Motor neuron (in vitro differentiated cells): ENCODE measurements around the gene TUBGCP6. TPM values are rescaled to one million over a fixed set of nuclear protein-coding genes. Genes with fewer than 3 reads are reported as not detected.
"Not testable (repeated sequence)": the region's sequence is repeated elsewhere in the genome, so short reads cannot be mapped to it uniquely, and the experiment has no call there.

ENCODE experiments used
- ATAC-seq, 8 experiments: fragments of 200-7000 bp; cut with Tn5 transposase; replicated peaks in 6 of 8; 2 replicates each; pipeline ENCODE4 v1.8.0; 2021; ENCODE audit warnings: mild to moderate bottlenecking in 8 of 8, moderate library complexity in 8 of 8
- H3K27ac ChIP-seq, 2 donors: fragments of 250-450 bp; sonication (Bioruptor Pico); 2 replicates each; pipeline ENCODE4 v1.9.0; 2021; ENCODE audit warnings: antibody characterized with exemption in 2 of 2, mild to moderate bottlenecking in 2 of 2, moderate library complexity in 1 of 2
- H3K4me1 ChIP-seq, 2 donors: fragments of 250-450 bp; sonication (Bioruptor Pico); replicated peaks in 1 of 2; 2 replicates each; pipeline ENCODE4 v1.6.1; 2021; ENCODE audit warnings: antibody characterized with exemption in 2 of 2, mild to moderate bottlenecking in 2 of 2, moderate library complexity in 1 of 2
- H3K4me3 ChIP-seq, 5 donors: fragments of 250-450 bp; sonication (Bioruptor Pico); 2 replicates each; pipeline ENCODE4 v1.9.0; 2021; ENCODE audit warnings: antibody characterized with exemption in 5 of 5, mild to moderate bottlenecking in 5 of 5, moderate library complexity in 4 of 5
- WGBS, 10 experiments: fragments of 450-650 bp; shearing (Covaris generic); methylation state at CpG; one replicate each; pipeline ENCODE4 v1.0.0; 2022; 5-methylcytosine and 5-hydroxymethylcytosine counted together
- in situ Hi-C, 9 experiments: fragments of 400-800 bp; cut with MboI; loops; one replicate each; pipeline ENCODE4 v1.15.0; 2021; ENCODE audit warnings: low sequenced_read_pairs in 9 of 9, low pct_unique_long_range_greater_than_20kb in 2 of 9; ENCODE audit not compliant: unreplicated experiment in 9 of 9
- total RNA-seq, 8 experiments: library from RNA; unstranded; fragments of 300-600 nt; gene quantifications; 2 replicates each; pipeline versions ENCODE4 v1.2.3 to v1.2.4, GENCODE V29; 2022

The TUBGCP6 gene
- total RNA-seq, 8 experiments from 2014 or later: 14.4 to 52.6 (median 20.1) TPM

GRCh38 chr22:50209893-50210292 lies 34.9 kb downstream of the TUBGCP6 start:
- Histone ChIP-seq H3K4me3 (no peak overlapping the region), H3K4me1 (peaks cover 0 to 12% of the 10 kb centered on the region in 2 donors), H3K27ac (no peak overlapping the region)
- 15 to 92% (median 79%) methylated on average over 1 to 6 of the region's 20 CpGs; no CpG with 5 or more reads in 5 of the 10 experiments for WGBS, 10 experiments
- ATAC-seq: peak; percentile 7 to 67 (median 30)
- in situ Hi-C loops: loop anchor here in 1 of 9 experiments (10.0 kb wide), 1 partner anchor 65 kb away; no protein-coding TSS in a partner anchor

GRCh38 chr22:50208939-50209892 lies 35.6 kb downstream of the TUBGCP6 start:
- Histone ChIP-seq H3K4me1 (peaks cover 0 to 12% of the 10 kb centered on the region in 2 donors), H3K27ac (no peak overlapping the region), H3K4me3 (no peak overlapping the region)
- peak in 6 of 8 experiments; percentile 1 to 17 (median 4) for ATAC-seq
- 97% methylated on average over 6 of the region's 31 CpGs; no CpG with 5 or more reads in 9 of the 10 experiments for WGBS, 10 experiments
- in situ Hi-C loops: loop anchor here in 1 of 9 experiments (10.0 kb wide), 1 partner anchor 64 kb away; no protein-coding TSS in a partner anchor

- WGBS, 10 experiments: 80 to 91% (median 85%) methylated on average over 1 to 14 of the region's 22 CpGs; no CpG with 5 or more reads in 6 of the 10 experiments
- no peak overlapping the region for H3K4me3 ChIP-seq
- in situ Hi-C loops: loop anchor here in 1 of 9 experiments (10.0 kb wide), 1 partner anchor 64 kb away; no protein-coding TSS in a partner anchor
- H3K4me1 ChIP-seq: peaks cover 0 to 12% of the 10 kb centered on the region in 2 donors
- ATAC-seq: no peak
- no peak overlapping the region for H3K27ac ChIP-seq
Measured at GRCh38 chr22:50208430-50208938, 36.3 kb downstream of the TUBGCP6 start.

- 59 to 75% (median 60%) methylated on average over 1 to 11 of the region's 23 CpGs; no CpG with 5 or more reads in 7 of the 10 experiments for WGBS, 10 experiments
- Histone ChIP-seq H3K4me1 (peaks cover 1 to 12% of the 10 kb centered on the region in 2 donors), H3K4me3 (no peak overlapping the region), H3K27ac (peak overlapping the region in 1 of 2 donors; percentile 48)
- in situ Hi-C loops: loop anchor here in 1 of 9 experiments (10.0 kb wide), 1 partner anchor 63 kb away; no protein-coding TSS in a partner anchor
- peak; percentile 5 to 91 (median 74) for ATAC-seq
Measured at GRCh38 chr22:50207383-50208140, 37.3 kb downstream of the TUBGCP6 start.

- 60% methylated on average over 3 of the region's 10 CpGs; no CpG with 5 or more reads in 9 of the 10 experiments for WGBS, 10 experiments
- peak; percentile 10 to 77 (median 50) for ATAC-seq
- in situ Hi-C loops: loop anchor here in 1 of 9 experiments (10.0 kb wide), 1 partner anchor 62 kb away; no protein-coding TSS in a partner anchor
- H3K4me3 ChIP-seq: no peak overlapping the region
- peaks cover 7 to 12% of the 10 kb centered on the region in 2 donors for H3K4me1 ChIP-seq
- no peak overlapping the region for H3K27ac ChIP-seq
Measured at GRCh38 chr22:50206599-50206998, 38.2 kb downstream of the TUBGCP6 start.

GRCh38 chr22:50205781-50206569 lies 38.8 kb downstream of the TUBGCP6 start:
- in situ Hi-C loops: loop anchor here in 1 of 9 experiments (10.0 kb wide), 1 partner anchor 61 kb away; no protein-coding TSS in a partner anchor
- 80 to 100% (median 93%) methylated on average over 2 to 12 of the region's 45 CpGs; no CpG with 5 or more reads in 2 of the 10 experiments for WGBS, 10 experiments
- no peak for ATAC-seq
- Histone ChIP-seq H3K27ac (no peak overlapping the region), H3K4me1 (peaks cover 7 to 12% of the 10 kb centered on the region in 2 donors), H3K4me3 (no peak overlapping the region)

- H3K4me1 ChIP-seq: peaks cover 7 to 12% of the 10 kb centered on the region in 2 donors
- in situ Hi-C loops: loop anchor here in 1 of 9 experiments (10.0 kb wide), 1 partner anchor 60 kb away; no protein-coding TSS in a partner anchor
- not testable (repeated sequence) for H3K4me3 ChIP-seq, ATAC-seq, H3K27ac ChIP-seq
- 89 to 100% (median 95%) methylated on average over 2 to 9 of the region's 9 CpGs; no CpG with 5 or more reads in 2 of the 10 experiments for WGBS, 10 experiments
Measured at GRCh38 chr22:50204998-50205397, 39.8 kb downstream of the TUBGCP6 start.

GRCh38 chr22:50204571-50204970 lies 40.3 kb downstream of the TUBGCP6 start:
- ATAC-seq: no peak
- no peak overlapping the region for H3K27ac ChIP-seq
- 84 to 100% (median 96%) methylated on average over 2 to 7 of the region's 7 CpGs; no CpG with 5 or more reads in 3 of the 10 experiments for WGBS, 10 experiments

GRCh38 chr22:50203288-50203687 lies 41.5 kb downstream of the TUBGCP6 start:
- Histone ChIP-seq H3K4me3 (no peak overlapping the region), H3K4me1 (peaks cover 13 to 15% of the 10 kb centered on the region in 2 donors), H3K27ac (no peak overlapping the region)
- in situ Hi-C loops: loop anchor here in 1 of 9 experiments (10.0 kb wide), 1 partner anchor 58 kb away; no protein-coding TSS in a partner anchor
- WGBS, 10 experiments: 80 to 100% (median 100%) methylated on average over 1 of the region's 1 CpG; no CpG with 5 or more reads in 2 of the 10 experiments
- ATAC-seq: no peak

More at GRCh38 chr22:50204571-50204970, 40.3 kb downstream of the TUBGCP6 start:
- H3K4me1 ChIP-seq: peaks cover 9 to 13% of the 10 kb centered on the region in 2 donors
- in situ Hi-C loops: loop anchor here in 1 of 9 experiments (10.0 kb wide), 1 partner anchor 60 kb away; no protein-coding TSS in a partner anchor
- no peak overlapping the region for H3K4me3 ChIP-seq

GRCh38 chr22:50202130-50202666 lies 42.6 kb downstream of the TUBGCP6 start:
- in situ Hi-C loops: loop anchor here in 1 of 9 experiments (10.0 kb wide), 1 partner anchor 57 kb away; no protein-coding TSS in a partner anchor
- Histone ChIP-seq H3K4me3 (peak overlapping the region; percentile 74 to 99 (median 94)), H3K27ac (no peak overlapping the region), H3K4me1 (peaks cover 9 to 13% of the 10 kb centered on the region in 2 donors)
- 51 to 100% (median 72%) methylated on average over 1 to 8 of the region's 13 CpGs for WGBS, 10 experiments
- no peak for ATAC-seq
